WTC11 (cell line): ENCODE data around the gene MRPS34.

Experiments used
- ETV6 ChIP-seq: sonication (generic); formaldehyde crosslinking; IDR thresholded peaks from 2 replicates; pipeline ENCODE4 v1.8.1; 2022; ENCODE audit warnings: mild to moderate bottlenecking, missing genetic modification reagents
- FOXJ3 ChIP-seq: sonication (generic); formaldehyde crosslinking; IDR thresholded peaks from 2 replicates; pipeline ENCODE4 v1.9.0; 2021; ENCODE audit warnings: missing genetic modification reagents, mild to moderate bottlenecking, borderline replicate concordance
- MXD4 ChIP-seq: fragments of 250-450 bp; sonication (Bioruptor Pico); IDR thresholded peaks from 2 replicates; pipeline ENCODE4 v1.8.0; 2021; ENCODE audit warnings: mild to moderate bottlenecking, moderate library complexity, borderline replicate concordance
- NFE2L1 ChIP-seq: sonication (generic); formaldehyde crosslinking; IDR thresholded peaks from 2 replicates; pipeline ENCODE4 v1.8.1; 2023; ENCODE audit warnings: missing genetic modification reagents
- NR2C2 ChIP-seq: sonication (generic); formaldehyde crosslinking; IDR thresholded peaks from 2 replicates; pipeline ENCODE4 v1.8.0; 2022; ENCODE audit warnings: mild to moderate bottlenecking, missing genetic modification reagents
- ZNF121 ChIP-seq: sonication (generic); formaldehyde crosslinking; IDR thresholded peaks from 2 replicates; pipeline ENCODE4 v1.8.0; 2023; ENCODE audit warnings: missing genetic modification reagents
- ZNF396 ChIP-seq: fragments of 250-450 bp; sonication (Bioruptor Pico); IDR thresholded peaks from 2 replicates; pipeline ENCODE4 v1.8.0; 2021; ENCODE audit warnings: mild to moderate bottlenecking, moderate library complexity, borderline replicate concordance
- TF ChIP-seq, protein P1 (sequence below): sonication (generic); formaldehyde crosslinking; IDR thresholded peaks from 2 replicates; pipeline ENCODE4 v1.8.1; 2022; ENCODE audit warnings: missing genetic modification reagents, borderline replicate concordance
- TF ChIP-seq, protein P2 (sequence below): sonication (generic); formaldehyde crosslinking; IDR thresholded peaks from 2 replicates; pipeline ENCODE4 v1.8.1; 2022; ENCODE audit warnings: mild to moderate bottlenecking, moderate library complexity, missing genetic modification reagents
- TF ChIP-seq, protein P3 (sequence below): sonication (generic); formaldehyde crosslinking; IDR thresholded peaks from 2 replicates; pipeline ENCODE4 v1.8.0; 2022; ENCODE audit warnings: mild to moderate bottlenecking, missing genetic modification reagents
- TF ChIP-seq, protein P4 (sequence below): fragments of 200-600 bp; IDR thresholded peaks from 2 replicates; pipeline ENCODE4 v1.8.0; 2022; ENCODE audit warnings: antibody characterized with exemption
- TF ChIP-seq, protein P5 (sequence below): sonication (generic); formaldehyde crosslinking; IDR thresholded peaks from 2 replicates; pipeline ENCODE4 v1.8.1; 2023; ENCODE audit warnings: mild to moderate bottlenecking, missing genetic modification reagents, moderate library complexity
- TF ChIP-seq, protein P6 (sequence below): sonication (generic); formaldehyde crosslinking; IDR thresholded peaks from 2 replicates; pipeline ENCODE4 v1.8.0; 2022; ENCODE audit warnings: mild to moderate bottlenecking, missing genetic modification reagents
- TF ChIP-seq, protein P7 (sequence below): sonication (generic); formaldehyde crosslinking; IDR thresholded peaks from 2 replicates; pipeline ENCODE4 v1.8.1; 2022; ENCODE audit warnings: low read depth, missing genetic modification reagents, borderline replicate concordance

DNA sequence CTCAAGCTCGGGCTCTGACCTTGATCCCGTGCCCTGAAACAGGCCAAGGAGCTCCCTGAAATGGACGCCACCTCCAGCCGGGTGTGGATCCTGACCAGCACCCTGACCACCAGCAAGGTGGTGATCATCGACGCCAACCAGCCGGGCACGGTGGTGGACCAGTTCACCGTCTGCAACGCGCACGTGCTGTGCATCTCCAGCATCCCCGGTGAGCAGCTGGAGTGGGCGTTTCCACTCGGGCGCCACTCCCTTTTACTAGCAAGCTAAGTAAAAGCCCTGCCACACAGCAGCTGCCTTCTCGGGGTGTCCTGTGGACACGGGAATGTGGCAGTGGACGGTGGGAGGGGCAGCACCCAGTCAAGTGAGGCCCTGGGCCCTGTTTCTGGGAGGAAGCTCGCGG lies 8.0 kb downstream of the MRPS34 start:
- TF ChIP-seq, protein P1, sequence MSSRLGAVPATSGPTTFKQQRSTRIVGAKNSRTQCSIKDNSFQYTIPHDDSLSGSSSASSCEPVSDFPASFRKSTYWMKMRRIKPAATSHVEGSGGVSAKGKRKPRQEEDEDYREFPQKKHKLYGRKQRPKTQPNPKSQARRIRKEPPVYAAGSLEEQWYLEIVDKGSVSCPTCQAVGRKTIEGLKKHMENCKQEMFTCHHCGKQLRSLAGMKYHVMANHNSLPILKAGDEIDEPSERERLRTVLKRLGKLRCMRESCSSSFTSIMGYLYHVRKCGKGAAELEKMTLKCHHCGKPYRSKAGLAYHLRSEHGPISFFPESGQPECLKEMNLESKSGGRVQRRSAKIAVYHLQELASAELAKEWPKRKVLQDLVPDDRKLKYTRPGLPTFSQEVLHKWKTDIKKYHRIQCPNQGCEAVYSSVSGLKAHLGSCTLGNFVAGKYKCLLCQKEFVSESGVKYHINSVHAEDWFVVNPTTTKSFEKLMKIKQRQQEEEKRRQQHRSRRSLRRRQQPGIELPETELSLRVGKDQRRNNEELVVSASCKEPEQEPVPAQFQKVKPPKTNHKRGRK (CRISPR knock-in tag), result no peak
- TF ChIP-seq, protein P2, sequence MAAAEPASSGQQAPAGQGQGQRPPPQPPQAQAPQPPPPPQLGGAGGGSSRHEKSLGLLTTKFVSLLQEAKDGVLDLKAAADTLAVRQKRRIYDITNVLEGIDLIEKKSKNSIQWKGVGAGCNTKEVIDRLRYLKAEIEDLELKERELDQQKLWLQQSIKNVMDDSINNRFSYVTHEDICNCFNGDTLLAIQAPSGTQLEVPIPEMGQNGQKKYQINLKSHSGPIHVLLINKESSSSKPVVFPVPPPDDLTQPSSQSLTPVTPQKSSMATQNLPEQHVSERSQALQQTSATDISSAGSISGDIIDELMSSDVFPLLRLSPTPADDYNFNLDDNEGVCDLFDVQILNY (CRISPR knock-in tag), result no peak
- TF ChIP-seq, protein P3, sequence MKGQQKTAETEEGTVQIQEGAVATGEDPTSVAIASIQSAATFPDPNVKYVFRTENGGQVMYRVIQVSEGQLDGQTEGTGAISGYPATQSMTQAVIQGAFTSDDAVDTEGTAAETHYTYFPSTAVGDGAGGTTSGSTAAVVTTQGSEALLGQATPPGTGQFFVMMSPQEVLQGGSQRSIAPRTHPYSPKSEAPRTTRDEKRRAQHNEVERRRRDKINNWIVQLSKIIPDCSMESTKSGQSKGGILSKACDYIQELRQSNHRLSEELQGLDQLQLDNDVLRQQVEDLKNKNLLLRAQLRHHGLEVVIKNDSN (CRISPR knock-in tag), result no peak
- TF ChIP-seq, protein P4, sequence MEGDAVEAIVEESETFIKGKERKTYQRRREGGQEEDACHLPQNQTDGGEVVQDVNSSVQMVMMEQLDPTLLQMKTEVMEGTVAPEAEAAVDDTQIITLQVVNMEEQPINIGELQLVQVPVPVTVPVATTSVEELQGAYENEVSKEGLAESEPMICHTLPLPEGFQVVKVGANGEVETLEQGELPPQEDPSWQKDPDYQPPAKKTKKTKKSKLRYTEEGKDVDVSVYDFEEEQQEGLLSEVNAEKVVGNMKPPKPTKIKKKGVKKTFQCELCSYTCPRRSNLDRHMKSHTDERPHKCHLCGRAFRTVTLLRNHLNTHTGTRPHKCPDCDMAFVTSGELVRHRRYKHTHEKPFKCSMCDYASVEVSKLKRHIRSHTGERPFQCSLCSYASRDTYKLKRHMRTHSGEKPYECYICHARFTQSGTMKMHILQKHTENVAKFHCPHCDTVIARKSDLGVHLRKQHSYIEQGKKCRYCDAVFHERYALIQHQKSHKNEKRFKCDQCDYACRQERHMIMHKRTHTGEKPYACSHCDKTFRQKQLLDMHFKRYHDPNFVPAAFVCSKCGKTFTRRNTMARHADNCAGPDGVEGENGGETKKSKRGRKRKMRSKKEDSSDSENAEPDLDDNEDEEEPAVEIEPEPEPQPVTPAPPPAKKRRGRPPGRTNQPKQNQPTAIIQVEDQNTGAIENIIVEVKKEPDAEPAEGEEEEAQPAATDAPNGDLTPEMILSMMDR, result no peak
- no peak for TF ChIP-seq NR2C2 (CRISPR knock-in tag)
- TF ChIP-seq, protein P5, sequence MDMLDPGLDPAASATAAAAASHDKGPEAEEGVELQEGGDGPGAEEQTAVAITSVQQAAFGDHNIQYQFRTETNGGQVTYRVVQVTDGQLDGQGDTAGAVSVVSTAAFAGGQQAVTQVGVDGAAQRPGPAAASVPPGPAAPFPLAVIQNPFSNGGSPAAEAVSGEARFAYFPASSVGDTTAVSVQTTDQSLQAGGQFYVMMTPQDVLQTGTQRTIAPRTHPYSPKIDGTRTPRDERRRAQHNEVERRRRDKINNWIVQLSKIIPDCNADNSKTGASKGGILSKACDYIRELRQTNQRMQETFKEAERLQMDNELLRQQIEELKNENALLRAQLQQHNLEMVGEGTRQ (CRISPR knock-in tag), result no peak
- TF ChIP-seq FOXJ3, result no peak
- TF ChIP-seq, protein P6, sequence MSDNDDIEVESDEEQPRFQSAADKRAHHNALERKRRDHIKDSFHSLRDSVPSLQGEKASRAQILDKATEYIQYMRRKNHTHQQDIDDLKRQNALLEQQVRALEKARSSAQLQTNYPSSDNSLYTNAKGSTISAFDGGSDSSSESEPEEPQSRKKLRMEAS (CRISPR knock-in tag), result no peak
- no peak for TF ChIP-seq MXD4
- TF ChIP-seq ETV6 (CRISPR knock-in tag), result no peak
- no peak for TF ChIP-seq ZNF396 (CRISPR knock-in tag)
- TF ChIP-seq, protein P7, sequence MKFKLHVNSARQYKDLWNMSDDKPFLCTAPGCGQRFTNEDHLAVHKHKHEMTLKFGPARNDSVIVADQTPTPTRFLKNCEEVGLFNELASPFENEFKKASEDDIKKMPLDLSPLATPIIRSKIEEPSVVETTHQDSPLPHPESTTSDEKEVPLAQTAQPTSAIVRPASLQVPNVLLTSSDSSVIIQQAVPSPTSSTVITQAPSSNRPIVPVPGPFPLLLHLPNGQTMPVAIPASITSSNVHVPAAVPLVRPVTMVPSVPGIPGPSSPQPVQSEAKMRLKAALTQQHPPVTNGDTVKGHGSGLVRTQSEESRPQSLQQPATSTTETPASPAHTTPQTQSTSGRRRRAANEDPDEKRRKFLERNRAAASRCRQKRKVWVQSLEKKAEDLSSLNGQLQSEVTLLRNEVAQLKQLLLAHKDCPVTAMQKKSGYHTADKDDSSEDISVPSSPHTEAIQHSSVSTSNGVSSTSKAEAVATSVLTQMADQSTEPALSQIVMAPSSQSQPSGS (CRISPR knock-in tag), result no peak
- TF ChIP-seq ZNF121, result no peak
- TF ChIP-seq NFE2L1, result no peak
